H1 (cell line): ENCODE measurements around the gene LTB.

Experiments
- CTCF ChIP-seq, 3 experiments: IDR thresholded peaks; 1 replicate in 2 of 3; 2 replicates in 1 of 3; pipeline versions ENCODE4 v1.5.1 to v1.6.1; 2011; ENCODE audit warnings: low read length in 3 of 3, mild to moderate bottlenecking in 3 of 3, inconsistent platforms in 2 of 3, low read depth in 1 of 3, moderate library complexity in 1 of 3; ENCODE audit not compliant: insufficient read depth in 1 of 3; ENCODE audit errors: control extremely low read depth in 1 of 3
- MAFK ChIP-seq: IDR thresholded peaks from 2 replicates; pipeline ENCODE4 v1.6.1; 2012; ENCODE audit warnings: low read depth, mild to moderate bottlenecking, improper control_type of control experiment, low read length
- POLR2A ChIP-seq, 2 experiments: IDR thresholded peaks; 1 replicate in 1 of 2; 2 replicates in 1 of 2; pipeline ENCODE4 v1.6.1; 2011; ENCODE audit warnings: low read depth in 2 of 2, low read length in 2 of 2, mild to moderate bottlenecking in 2 of 2; ENCODE audit errors: control extremely low read depth in 1 of 2

DNA sequence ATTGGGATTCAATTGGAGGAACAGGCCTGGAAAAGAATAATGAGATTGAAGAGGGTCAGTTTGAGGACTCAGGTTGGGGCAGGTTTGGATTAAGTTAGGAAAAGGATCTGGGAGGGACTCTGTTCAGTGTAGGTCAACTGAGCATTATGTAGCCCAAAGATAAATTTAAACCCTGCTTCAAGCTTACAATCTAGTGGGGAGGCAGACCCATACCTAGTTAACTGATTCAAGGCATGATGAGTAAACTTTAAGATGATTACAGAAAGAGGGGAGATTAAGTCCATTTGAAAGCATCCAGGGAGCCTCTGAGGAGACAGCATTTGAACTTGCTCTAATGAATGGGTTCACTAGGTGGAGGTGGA, 21.5 kb downstream of the LTB start:
- TF ChIP-seq MAFK (no peak), POLR2A (IDR thresholded peaks at IDR 0.05; ENCODE audit: control extremely low read depth in 1 of 2, low read depth in 2 of 2, low read length in 2 of 2) (no peak), CTCF (IDR thresholded peaks at IDR 0.05; ENCODE audit: control extremely low read depth in 1 of 3, insufficient read depth in 1 of 3, low read depth in 1 of 3, low read length in 3 of 3) (no peak)
